GM03348 (cell line): ENCODE results near the gene CAND2.
A peak's percentile ranks its signal among the peaks of the same experiment; 100 is the strongest.

Source experiments
- DNase-seq: peaks from one replicate; pipeline ENCODE4 v3.0.0; 2012; ENCODE audit warnings: low spot score

The CAND2 gene

GRCh38 chr3:12807601-12808359, 11.3 kb downstream of the CAND2 start:
- DNase-seq: no peak

- DNase-seq: no peak
Measured at GRCh38 chr3:12808587-12808986, 12.1 kb downstream of the CAND2 start.

- DNase-seq: no peak
Measured at GRCh38 chr3:12809001-12809400, 12.5 kb downstream of the CAND2 start.

- DNase-seq: no peak
Measured at GRCh38 chr3:12809435-12809834, 13.0 kb downstream of the CAND2 start.

- DNase-seq: peak; percentile 99
Measured at GRCh38 chr3:12810013-12810780, 13.7 kb downstream of the CAND2 start.

GRCh38 chr3:12810961-12811360, 14.5 kb downstream of the CAND2 start:
- no peak for DNase-seq

GRCh38 chr3:12812812-12813211, 16.3 kb downstream of the CAND2 start:
- no peak for DNase-seq

- DNase-seq: no peak
Measured at GRCh38 chr3:12813967-12814366, 17.5 kb downstream of the CAND2 start.

GRCh38 chr3:12815078-12815477, 18.6 kb downstream of the CAND2 start:
- DNase-seq: no peak

GRCh38 chr3:12815719-12816118, 19.2 kb downstream of the CAND2 start:
- DNase-seq: no peak

- no peak for DNase-seq
Measured at GRCh38 chr3:12816521-12817342, 20.3 kb downstream of the CAND2 start.

- DNase-seq: no peak
Measured at GRCh38 chr3:12817343-12817710, 20.8 kb downstream of the CAND2 start.

GRCh38 chr3:12818273-12818672, 21.8 kb downstream of the CAND2 start:
- DNase-seq: no peak

GRCh38 chr3:12818773-12819172, 22.3 kb downstream of the CAND2 start:
- no peak for DNase-seq

- peak; percentile 46 for DNase-seq
Measured at GRCh38 chr3:12822725-12823373, 26.4 kb downstream of the CAND2 start.

GRCh38 chr3:12824299-12824698, 27.8 kb downstream of the CAND2 start:
- no peak for DNase-seq

- DNase-seq: no peak
Measured at GRCh38 chr3:12825156-12825555, 28.7 kb downstream of the CAND2 start.

GRCh38 chr3:12828751-12829150, 32.3 kb downstream of the CAND2 start:
- DNase-seq: no peak

GRCh38 chr3:12829404-12829803, 32.9 kb downstream of the CAND2 start:
- DNase-seq: no peak

- DNase-seq: no peak
Measured at GRCh38 chr3:12829886-12830784, 33.7 kb downstream of the CAND2 start.

- DNase-seq: no peak
Measured at GRCh38 chr3:12830785-12831156, 34.3 kb downstream of the CAND2 start.
